Measurements from ENCODE around the gene ASAP3.

The ASAP3 gene

GRCh38 chr1:23456226-23456625, 27.8 kb downstream of the ASAP3 start:
- H3K4me1 Mint-ChIP-seq (ENCODE audit: low read depth): peaks cover 14% of the 10 kb centered on the region
- H3K4me3 Mint-ChIP-seq: no peak overlapping the region
- H3K36me3 Mint-ChIP-seq (ENCODE audit: low read depth): no peaks in the 10 kb centered on the region
- peaks cover 39% of the 10 kb centered on the region for H3K27me3 Mint-ChIP-seq (ENCODE audit: low read depth)
- no peak overlapping the region for H3K27ac Mint-ChIP-seq
- no peak for DNase-seq (ENCODE audit: low spot score)
- no peaks in the 10 kb centered on the region for H3K9me3 Mint-ChIP-seq

GRCh38 chr1:23453455-23454000, 30.5 kb downstream of the ASAP3 start:
- peaks cover 14% of the 10 kb centered on the region for H3K4me1 Mint-ChIP-seq (ENCODE audit: low read depth)
- DNase-seq (ENCODE audit: low spot score): no peak

GRCh38 chr1:23452011-23452411, 32.0 kb downstream of the ASAP3 start:
- Mint-ChIP-seq H3K27me3 (ENCODE audit: low read depth) (peaks cover 15% of the 10 kb centered on the region), H3K4me1 (ENCODE audit: low read depth) (peaks cover 14% of the 10 kb centered on the region), H3K36me3 (ENCODE audit: low read depth) (no peaks in the 10 kb centered on the region), H3K27ac (no peak overlapping the region), H3K9me3 (no peaks in the 10 kb centered on the region), H3K4me3 (no peak overlapping the region)
- DNase-seq (ENCODE audit: low spot score): no peak

More at GRCh38 chr1:23453455-23454000, 30.5 kb downstream of the ASAP3 start:
- H3K36me3 Mint-ChIP-seq (ENCODE audit: low read depth): no peaks in the 10 kb centered on the region
- H3K9me3 Mint-ChIP-seq: no peaks in the 10 kb centered on the region
- peaks cover 23% of the 10 kb centered on the region for H3K27me3 Mint-ChIP-seq (ENCODE audit: low read depth)
- no peak overlapping the region for H3K27ac Mint-ChIP-seq
- H3K4me3 Mint-ChIP-seq: no peak overlapping the region

GRCh38 chr1:23451441-23451840, 32.5 kb downstream of the ASAP3 start:
- H3K4me1 Mint-ChIP-seq (ENCODE audit: low read depth): peaks cover 13% of the 10 kb centered on the region

GRCh38 chr1:23450894-23451293, 33.1 kb downstream of the ASAP3 start:
- peaks cover 8% of the 10 kb centered on the region for H3K4me1 Mint-ChIP-seq (ENCODE audit: low read depth)
- H3K27me3 Mint-ChIP-seq (ENCODE audit: low read depth): peaks cover 8% of the 10 kb centered on the region

More at GRCh38 chr1:23451441-23451840, 32.5 kb downstream of the ASAP3 start:
- no peaks in the 10 kb centered on the region for H3K36me3 Mint-ChIP-seq (ENCODE audit: low read depth)
- H3K9me3 Mint-ChIP-seq: no peaks in the 10 kb centered on the region
- no peak overlapping the region for H3K27ac Mint-ChIP-seq
- H3K27me3 Mint-ChIP-seq (ENCODE audit: low read depth): peaks cover 10% of the 10 kb centered on the region
- H3K4me3 Mint-ChIP-seq: no peak overlapping the region
- no peak for DNase-seq (ENCODE audit: low spot score)

GRCh38 chr1:23449958-23450357, 34.0 kb downstream of the ASAP3 start:
- no peak for DNase-seq (ENCODE audit: low spot score)
- Mint-ChIP-seq H3K4me1 (ENCODE audit: low read depth) (peaks cover 8% of the 10 kb centered on the region), H3K9me3 (no peaks in the 10 kb centered on the region), H3K27ac (no peak overlapping the region), H3K36me3 (ENCODE audit: low read depth) (no peaks in the 10 kb centered on the region), H3K4me3 (no peak overlapping the region), H3K27me3 (ENCODE audit: low read depth) (peaks cover 3% of the 10 kb centered on the region)

More at GRCh38 chr1:23450894-23451293, 33.1 kb downstream of the ASAP3 start:
- Mint-ChIP-seq H3K36me3 (ENCODE audit: low read depth) (no peaks in the 10 kb centered on the region), H3K27ac (no peak overlapping the region), H3K9me3 (no peaks in the 10 kb centered on the region), H3K4me3 (no peak overlapping the region)
- DNase-seq (ENCODE audit: low spot score): no peak

DNA sequence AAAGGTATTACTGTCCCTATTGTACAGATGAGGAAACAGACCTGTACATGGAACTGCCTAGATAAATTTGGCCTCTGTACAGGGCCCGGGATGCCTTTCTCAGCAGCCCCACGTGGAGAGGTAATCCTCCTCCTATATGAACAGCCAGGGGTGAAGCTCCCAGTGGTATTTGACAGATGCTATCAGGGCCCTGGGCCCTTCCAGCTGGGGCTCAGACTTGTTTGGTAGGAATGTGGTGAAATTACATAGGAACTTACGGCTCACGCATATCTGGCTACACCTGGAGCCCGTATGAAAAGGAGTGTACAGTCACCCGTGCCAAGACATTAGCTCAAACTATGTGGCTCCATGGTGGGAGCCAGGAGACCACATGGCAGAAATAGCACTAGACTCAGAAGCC, 34.7 kb downstream of the ASAP3 start:
- DNase-seq (ENCODE audit: low spot score): no peak
- no peaks in the 10 kb centered on the region for H3K36me3 Mint-ChIP-seq (ENCODE audit: low read depth)
- H3K27me3 Mint-ChIP-seq (ENCODE audit: low read depth): peaks cover 3% of the 10 kb centered on the region
- H3K4me1 Mint-ChIP-seq (ENCODE audit: low read depth): peaks cover 8% of the 10 kb centered on the region
- no peaks in the 10 kb centered on the region for H3K9me3 Mint-ChIP-seq
- H3K27ac Mint-ChIP-seq: no peak overlapping the region
- no peak overlapping the region for H3K4me3 Mint-ChIP-seq

DNA sequence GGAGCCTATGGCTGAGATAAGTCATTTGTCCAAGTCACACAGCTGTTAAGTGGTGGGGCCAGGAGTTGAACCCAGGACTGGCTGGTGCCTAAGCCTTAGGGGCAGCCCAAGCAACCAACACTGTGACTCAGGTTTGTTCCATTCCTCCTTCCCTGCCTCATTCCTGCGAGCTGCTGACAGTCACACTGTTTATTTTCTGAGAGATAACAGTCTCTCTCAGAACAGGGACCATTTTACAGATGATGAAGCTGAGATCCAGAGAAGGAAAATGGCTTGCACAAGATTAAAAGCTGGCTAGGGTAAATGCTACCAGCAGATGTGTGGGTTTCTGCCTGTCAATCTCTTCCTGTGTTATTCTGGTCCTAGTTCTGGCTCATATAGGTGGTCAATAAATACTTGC, 35.1 kb downstream of the ASAP3 start:
- Mint-ChIP-seq H3K4me1 (ENCODE audit: low read depth) (peaks cover 8% of the 10 kb centered on the region), H3K36me3 (ENCODE audit: low read depth) (no peaks in the 10 kb centered on the region), H3K9me3 (no peaks in the 10 kb centered on the region), H3K4me3 (no peak overlapping the region), H3K27ac (no peak overlapping the region), H3K27me3 (ENCODE audit: low read depth) (peaks cover 3% of the 10 kb centered on the region)
- DNase-seq (ENCODE audit: low spot score): no peak

GRCh38 chr1:23446661-23447310, 37.2 kb downstream of the ASAP3 start:
- no peaks in the 10 kb centered on the region for H3K9me3 Mint-ChIP-seq
- H3K27me3 Mint-ChIP-seq (ENCODE audit: low read depth): peaks cover 5% of the 10 kb centered on the region
- H3K27ac Mint-ChIP-seq: no peak overlapping the region
- H3K4me3 Mint-ChIP-seq: no peak overlapping the region
- DNase-seq (ENCODE audit: low spot score): no peak
- H3K4me1 Mint-ChIP-seq (ENCODE audit: low read depth): peaks cover 3% of the 10 kb centered on the region
- no peaks in the 10 kb centered on the region for H3K36me3 Mint-ChIP-seq (ENCODE audit: low read depth)

DNA sequence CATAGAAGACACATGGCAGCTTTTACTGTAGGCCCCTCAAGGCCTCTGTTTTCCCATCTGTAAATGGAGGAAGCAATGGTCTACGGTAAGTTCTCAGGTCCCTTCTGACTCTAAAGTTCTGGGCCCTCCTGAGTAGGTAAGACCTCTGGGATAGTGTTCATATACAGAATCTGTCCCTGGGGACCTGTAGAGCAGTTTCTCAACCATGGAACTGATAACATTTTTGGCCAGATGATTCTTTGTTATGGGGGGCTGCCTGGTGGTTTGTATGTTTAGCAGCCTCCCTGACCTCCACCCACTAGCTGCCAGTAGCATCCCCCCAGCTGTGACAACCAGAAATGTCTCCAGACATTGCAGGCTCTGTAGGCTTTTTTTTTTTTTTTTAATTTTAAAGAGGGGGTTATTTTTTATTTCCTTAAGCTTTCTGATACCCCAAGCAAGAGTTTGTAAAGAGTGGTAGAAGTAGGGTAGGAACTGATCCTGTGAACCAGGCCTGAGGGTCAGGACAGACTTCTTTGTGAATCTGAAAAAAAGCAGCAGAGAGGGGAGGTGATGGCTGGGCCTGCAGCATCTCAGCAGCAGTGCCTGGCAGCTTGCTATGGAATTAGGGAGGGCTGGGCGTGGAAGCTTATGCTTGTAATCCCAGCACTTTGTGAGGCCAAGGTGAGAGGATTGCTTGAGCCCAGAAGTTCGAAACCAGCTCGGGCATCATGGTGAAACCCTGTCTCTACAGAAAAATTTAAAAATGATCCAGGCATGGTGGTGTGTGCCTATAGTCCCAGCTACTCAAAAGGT, 39.2 kb downstream of the ASAP3 start:
- DNase-seq (ENCODE audit: low spot score): no peak
- H3K36me3 Mint-ChIP-seq (ENCODE audit: low read depth): no peaks in the 10 kb centered on the region
- no peak overlapping the region for H3K27ac Mint-ChIP-seq
- no peak overlapping the region for H3K4me3 Mint-ChIP-seq
- H3K4me1 Mint-ChIP-seq (ENCODE audit: low read depth): no peaks in the 10 kb centered on the region
- peaks cover 5% of the 10 kb centered on the region for H3K27me3 Mint-ChIP-seq (ENCODE audit: low read depth)
- no peaks in the 10 kb centered on the region for H3K9me3 Mint-ChIP-seq

- Mint-ChIP-seq H3K9me3 (no peaks in the 10 kb centered on the region), H3K4me1 (ENCODE audit: low read depth) (no peaks in the 10 kb centered on the region), H3K27ac (no peak overlapping the region), H3K27me3 (ENCODE audit: low read depth) (peaks cover 5% of the 10 kb centered on the region), H3K4me3 (no peak overlapping the region), H3K36me3 (ENCODE audit: low read depth) (no peaks in the 10 kb centered on the region)
- no peak for DNase-seq (ENCODE audit: low spot score)
Observed at GRCh38 chr1:23444104-23444533, 39.9 kb downstream of the ASAP3 start.

- H3K9me3 Mint-ChIP-seq: no peaks in the 10 kb centered on the region
- H3K27me3 Mint-ChIP-seq (ENCODE audit: low read depth): peaks cover 5% of the 10 kb centered on the region
- no peak overlapping the region for H3K4me3 Mint-ChIP-seq
Observed at GRCh38 chr1:23442751-23443150, 41.2 kb downstream of the ASAP3 start.

GRCh38 chr1:23441446-23442148, 42.4 kb downstream of the ASAP3 start:
- H3K27ac Mint-ChIP-seq: no peak overlapping the region
- H3K4me3 Mint-ChIP-seq: no peak overlapping the region
- DNase-seq (ENCODE audit: low spot score): no peak
- H3K36me3 Mint-ChIP-seq (ENCODE audit: low read depth): no peaks in the 10 kb centered on the region
- no peaks in the 10 kb centered on the region for H3K9me3 Mint-ChIP-seq
- H3K4me1 Mint-ChIP-seq (ENCODE audit: low read depth): no peaks in the 10 kb centered on the region
- peaks cover 5% of the 10 kb centered on the region for H3K27me3 Mint-ChIP-seq (ENCODE audit: low read depth)

More at GRCh38 chr1:23442751-23443150, 41.2 kb downstream of the ASAP3 start:
- Mint-ChIP-seq H3K27ac (no peak overlapping the region), H3K36me3 (ENCODE audit: low read depth) (no peaks in the 10 kb centered on the region), H3K4me1 (ENCODE audit: low read depth) (no peaks in the 10 kb centered on the region)
- DNase-seq (ENCODE audit: low spot score): no peak

- Mint-ChIP-seq H3K36me3 (ENCODE audit: low read depth) (no peaks in the 10 kb centered on the region), H3K4me3 (no peak overlapping the region), H3K27ac (no peak overlapping the region), H3K27me3 (ENCODE audit: low read depth) (peaks cover 6% of the 10 kb centered on the region), H3K4me1 (ENCODE audit: low read depth) (no peaks in the 10 kb centered on the region), H3K9me3 (no peaks in the 10 kb centered on the region)
- DNase-seq (ENCODE audit: low spot score): no peak
Observed at GRCh38 chr1:23438545-23438944, 45.4 kb downstream of the ASAP3 start.
